IMR-90 (cell line): ENCODE data around the gene GNA14. TPM values are rescaled to one million over a fixed set of nuclear protein-coding genes. Genes with fewer than 3 reads are reported as not detected.

Source experiments
- ATAC-seq: fragments of 200-7000 bp; cut with Tn5 transposase; 2 replicates; pipeline ENCODE4 v1.9.1; 2020; ENCODE audit warnings: low read depth, mild to moderate bottlenecking, moderate library complexity
- BruUV-seq: library from RNA; stranded (reverse); fragments of 400-500 nt; replicated peaks from 2 replicates; lab custom pipeline; 2021; lab: Mats Ljungman, UMichigan
- CTCF ChIA-PET: fragments of 300-600 bp; formaldehyde crosslinking; extraction: SDS; loops from one replicate; lab custom pipeline; 2021; ENCODE audit warnings: antibody characterized with exemption; lab: Yijun Ruan, JAX
- POLR2A ChIA-PET: fragments of 300-600 bp; sonication (Branson Sonifier 250); formaldehyde crosslinking; loops from one replicate; lab custom pipeline; 2022; ENCODE audit warnings: antibody characterized with exemption; ENCODE audit not compliant: unreplicated experiment; lab: Charles Lee
- DNase-seq: peaks from one replicate; pipeline ENCODE4 v3.0.0; 2013
- H2AFZ ChIP-seq: replicated peaks from 2 replicates; pipeline ENCODE3; 2013; ENCODE audit warnings: low read length, mild to moderate bottlenecking; ENCODE audit not compliant: poor library complexity
- H2AK5ac ChIP-seq: 2 replicates; pipeline ENCODE4 v1.6.1; 2013; ENCODE audit warnings: low read depth, low read length, inconsistent platforms
- H2AK9ac ChIP-seq: replicated peaks from 2 replicates; pipeline ENCODE3; 2013; ENCODE audit warnings: mild to moderate bottlenecking, low read depth, low read length, moderate library complexity; ENCODE audit not compliant: poor library complexity
- H2BK120ac ChIP-seq: 2 replicates; pipeline ENCODE4 v1.6.1; 2013; ENCODE audit warnings: low read depth, low read length, inconsistent platforms
- H2BK15ac ChIP-seq: 3 replicates; pipeline ENCODE4 v1.6.1; 2013; ENCODE audit warnings: low read depth, low read length, inconsistent platforms
- H2BK20ac ChIP-seq: 2 replicates; pipeline ENCODE4 v1.6.1; 2013; ENCODE audit warnings: low read depth, mild to moderate bottlenecking, inconsistent platforms, low read length, moderate library complexity
- H2BK5ac ChIP-seq: 2 replicates; pipeline ENCODE4 v1.6.1; 2013; ENCODE audit warnings: mild to moderate bottlenecking, low read depth, low read length, inconsistent platforms; ENCODE audit not compliant: poor library complexity, severe bottlenecking
- H3K14ac ChIP-seq: replicated peaks from 2 replicates; pipeline ENCODE4 v1.6.1; 2013; ENCODE audit warnings: low read depth, low read length, inconsistent platforms
- H3K18ac ChIP-seq: 2 replicates; pipeline ENCODE4 v1.6.1; 2013; ENCODE audit warnings: low read depth, low read length, control low read depth
- H3K23ac ChIP-seq: 2 replicates; pipeline ENCODE4 v1.6.1; 2013; ENCODE audit warnings: low read depth, low read length, inconsistent platforms
- H3K27ac ChIP-seq: 2 replicates; pipeline ENCODE4 v1.5.1; 2013; ENCODE audit warnings: mild to moderate bottlenecking, control low read depth, low read length; ENCODE audit not compliant: insufficient read depth
- H3K27me3 ChIP-seq: 2 replicates; pipeline ENCODE4 v1.6.1; 2013; ENCODE audit warnings: low read length; ENCODE audit not compliant: control insufficient read depth, insufficient read depth
- H3K36me3 ChIP-seq: 2 replicates; pipeline ENCODE4 v1.6.1; 2013; ENCODE audit warnings: low read length, mixed read lengths; ENCODE audit not compliant: control insufficient read depth, insufficient read depth
- H3K4ac ChIP-seq: 2 replicates; pipeline ENCODE4 v1.6.1; 2013; ENCODE audit warnings: low read depth, low read length, inconsistent platforms
- H3K4me1 ChIP-seq: 2 replicates; pipeline ENCODE4 v1.6.1; 2013; ENCODE audit warnings: low read length, mixed read lengths; ENCODE audit not compliant: control insufficient read depth, insufficient read depth
- H3K4me2 ChIP-seq: 2 replicates; pipeline ENCODE4 v1.6.1; 2013; ENCODE audit warnings: low read depth, mild to moderate bottlenecking, control low read depth, low read length, moderate library complexity
- H3K4me3 ChIP-seq: 2 replicates; pipeline ENCODE4 v1.5.1; 2013; ENCODE audit warnings: low read depth, mild to moderate bottlenecking, control low read depth, low read length, moderate library complexity; ENCODE audit not compliant: insufficient read depth
- H3K56ac ChIP-seq: 2 replicates; pipeline ENCODE4 v1.6.1; 2013; ENCODE audit warnings: low read length, inconsistent platforms; ENCODE audit not compliant: insufficient read depth; ENCODE audit errors: extremely low read depth
- H3K79me1 ChIP-seq, 2 experiments: 2 replicates each; pipeline ENCODE4 v1.6.1; 2013; ENCODE audit warnings: low read length in 2 of 2, inconsistent platforms in 1 of 2, low read depth in 1 of 2
- H3K9ac ChIP-seq: 2 replicates; pipeline ENCODE4 v1.6.1; 2013; ENCODE audit warnings: low read depth, low read length, control low read depth
- H3K9me1 ChIP-seq: 2 replicates; pipeline ENCODE4 v1.6.1; 2013; ENCODE audit warnings: low read length, inconsistent platforms; ENCODE audit not compliant: insufficient read depth
- H3K9me3 ChIP-seq: 2 replicates; pipeline ENCODE4 v1.6.1; 2013; ENCODE audit warnings: low read length; ENCODE audit not compliant: control insufficient read depth, insufficient read depth
- H4K20me1 ChIP-seq: 2 replicates; pipeline ENCODE4 v1.6.1; 2013; ENCODE audit warnings: low read length, inconsistent platforms; ENCODE audit not compliant: insufficient read depth
- H4K5ac ChIP-seq: 2 replicates; pipeline ENCODE4 v1.6.1; 2013; ENCODE audit warnings: mild to moderate bottlenecking, low read depth, low read length, control low read depth
- H4K8ac ChIP-seq, 2 experiments: 2 replicates each; pipeline ENCODE4 v1.6.1; 2013; ENCODE audit warnings: low read depth in 2 of 2, low read length in 2 of 2, control low read depth in 1 of 2, inconsistent platforms in 1 of 2
- H4K91ac ChIP-seq: 2 replicates; pipeline ENCODE4 v1.6.1; 2013; ENCODE audit warnings: low read depth, low read length, inconsistent platforms; ENCODE audit not compliant: insufficient read depth
- WGBS, 2 experiments: methylation state at CpG; one replicate each; pipeline versions ENCODE4 v1.1.5 to v1.1.7; 2013; ENCODE audit warnings: missing lambda C conversion rate in 2 of 2; ENCODE audit not compliant: insufficient read length in 1 of 2; ENCODE audit errors: extremely low coverage in 2 of 2; 5-methylcytosine and 5-hydroxymethylcytosine counted together
- dilution Hi-C: fragments of 300-500 bp; cut with HindIII; formaldehyde crosslinking; loops from one replicate; pipeline ENCODE4 v1.14.3; 2018; ENCODE audit warnings: low sequenced_read_pairs; ENCODE audit not compliant: unreplicated experiment
- in situ Hi-C: fragments of 300-500 bp; cut with MboI; formaldehyde crosslinking; loops from 3 replicates; pipeline ENCODE4 v1.14.3; 2019; ENCODE audit warnings: low sequenced_read_pairs, inconsistent platforms, mixed read lengths
- intact Hi-C: fragments of 100-400 bp; cut with micrococcal nuclease; formaldehyde crosslinking; loops from 2 replicates; pipeline ENCODE4 v1.10.0; 2022
- polyA plus RNA-seq, 3 experiments: library from polyadenylated mRNA; depleted of rRNA; stranded (reverse); fragments of >200 nt; gene quantifications; 2 replicates each; pipeline ENCODE4 v1.2.3, GENCODE V29; 2012; ENCODE audit warnings: low replicate concordance in 1 of 3
- total RNA-seq: library from RNA; depleted of rRNA; stranded (reverse); fragments of >200 nt; gene quantifications from 2 replicates; pipeline ENCODE4 v1.2.3, GENCODE V29; 2012
- TF ChIP-seq, protein P1 (sequence below): fragments of 150-350 bp; IDR thresholded peaks from 2 replicates; pipeline ENCODE4 v1.6.1; 2016; ENCODE audit warnings: low read depth, mild to moderate bottlenecking, low read length, moderate library complexity, borderline replicate concordance

The GNA14 gene
- total and polyA plus RNA-seq, 2 of the 4 experiments (the other 2 are of a cell fraction), result under 0.01 to 0.03 TPM

- Histone ChIP-seq H4K20me1 (no peaks in the 10 kb centered on the region), H2BK20ac (no peak overlapping the region), H3K4me1 (no peaks in the 10 kb centered on the region), H3K9me1 (no peaks in the 10 kb centered on the region), H2BK15ac (no peak overlapping the region), H2AK9ac (no peak overlapping the region), H3K27ac (no peak overlapping the region), H3K4ac (no peak overlapping the region), H3K56ac (no peak overlapping the region), H3K9ac (no peak overlapping the region), H3K36me3 (no peaks in the 10 kb centered on the region), H3K14ac (no peak overlapping the region), H2AFZ (no peak overlapping the region), H3K4me3 (no peak overlapping the region), H3K79me1 (no peaks in the 10 kb centered on the region), H3K4me2 (no peak overlapping the region), H4K91ac (no peak overlapping the region), H2AK5ac (no peak overlapping the region), H3K27me3 (no peaks in the 10 kb centered on the region), H4K5ac (no peak overlapping the region), H2BK120ac (no peak overlapping the region), H2BK5ac (no peak overlapping the region), H3K9me3 (peaks cover 7% of the 10 kb centered on the region), H3K23ac (no peak overlapping the region), H3K18ac (no peak overlapping the region), H4K8ac (no peak overlapping the region)
- in situ Hi-C loops (no loop called here), dilution Hi-C loops (no loop called here), intact Hi-C loops (no loop called here)
- TF ChIP-seq, protein P1, sequence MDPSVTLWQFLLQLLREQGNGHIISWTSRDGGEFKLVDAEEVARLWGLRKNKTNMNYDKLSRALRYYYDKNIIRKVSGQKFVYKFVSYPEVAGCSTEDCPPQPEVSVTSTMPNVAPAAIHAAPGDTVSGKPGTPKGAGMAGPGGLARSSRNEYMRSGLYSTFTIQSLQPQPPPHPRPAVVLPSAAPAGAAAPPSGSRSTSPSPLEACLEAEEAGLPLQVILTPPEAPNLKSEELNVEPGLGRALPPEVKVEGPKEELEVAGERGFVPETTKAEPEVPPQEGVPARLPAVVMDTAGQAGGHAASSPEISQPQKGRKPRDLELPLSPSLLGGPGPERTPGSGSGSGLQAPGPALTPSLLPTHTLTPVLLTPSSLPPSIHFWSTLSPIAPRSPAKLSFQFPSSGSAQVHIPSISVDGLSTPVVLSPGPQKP, result no peak
- no peak for ATAC-seq
- DNase-seq, result no peak
- 40% methylated on average over 1 of the region's 5 CpGs; no CpG with 5 or more reads in 1 of the 2 experiments for WGBS, 2 experiments
- no TSS peak for BruUV-seq
- POLR2A ChIA-PET, result no interaction called here
- CTCF ChIA-PET, result no interaction called here
Observed at GRCh38 chr9:77546376-77546950, 101.7 kb downstream of the GNA14 start.
